DMS53 treated with DMSO at 0.1 percent for 48 hours (cell line): Measurements from ENCODE around the gene FZD1.

Experiments
- DNase-seq: peaks from one replicate; lab custom pipeline; 2025; ENCODE audit not compliant: unreplicated experiment; lab: John Stamatoyannopoulos, UW

The FZD1 gene

DNA sequence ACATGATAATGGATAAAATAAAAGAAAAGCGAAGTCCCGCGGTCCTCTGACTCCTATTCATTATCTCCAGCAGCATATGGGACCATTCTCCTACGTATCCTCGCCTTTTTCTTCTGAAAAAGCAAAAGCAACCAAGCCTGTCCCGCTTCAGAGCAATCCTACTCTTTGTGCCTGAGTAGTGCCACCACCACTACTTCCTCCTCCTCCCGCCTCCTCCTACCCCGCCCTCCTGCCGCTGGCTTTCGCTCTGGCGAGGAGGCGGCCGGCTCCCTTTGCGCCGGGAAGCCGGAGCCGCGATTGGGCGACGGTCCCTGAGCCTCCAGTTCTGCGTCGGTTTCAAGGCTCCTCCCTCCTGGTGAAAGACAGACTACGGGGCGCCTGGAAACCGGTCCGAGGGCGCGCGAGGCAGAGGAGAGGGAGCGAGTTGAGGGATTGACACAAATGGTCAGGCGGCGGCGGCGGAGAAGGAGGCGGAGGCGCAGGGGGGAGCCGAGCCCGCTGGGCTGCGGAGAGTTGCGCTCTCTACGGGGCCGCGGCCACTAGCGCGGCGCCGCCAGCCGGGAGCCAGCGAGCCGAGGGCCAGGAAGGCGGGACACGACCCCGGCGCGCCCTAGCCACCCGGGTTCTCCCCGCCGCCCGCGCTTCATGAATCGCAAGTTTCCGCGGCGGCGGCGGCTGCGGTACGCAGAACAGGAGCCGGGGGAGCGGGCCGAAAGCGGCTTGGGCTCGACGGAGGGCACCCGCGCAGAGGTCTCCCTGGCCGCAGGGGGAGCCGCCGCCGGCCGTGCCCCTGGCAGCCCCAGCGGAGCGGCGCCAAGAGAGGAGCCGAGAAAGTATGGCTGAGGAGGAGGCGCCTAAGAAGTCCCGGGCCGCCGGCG lies at the start of gene FZD1:
Gene FZD1, plus strand, starts transcription at position 388 of the 878 bp plus-strand sequence. Its CDS starts 448 bp downstream, at position 836.
- peak; percentile 98 for DNase-seq

DNA sequence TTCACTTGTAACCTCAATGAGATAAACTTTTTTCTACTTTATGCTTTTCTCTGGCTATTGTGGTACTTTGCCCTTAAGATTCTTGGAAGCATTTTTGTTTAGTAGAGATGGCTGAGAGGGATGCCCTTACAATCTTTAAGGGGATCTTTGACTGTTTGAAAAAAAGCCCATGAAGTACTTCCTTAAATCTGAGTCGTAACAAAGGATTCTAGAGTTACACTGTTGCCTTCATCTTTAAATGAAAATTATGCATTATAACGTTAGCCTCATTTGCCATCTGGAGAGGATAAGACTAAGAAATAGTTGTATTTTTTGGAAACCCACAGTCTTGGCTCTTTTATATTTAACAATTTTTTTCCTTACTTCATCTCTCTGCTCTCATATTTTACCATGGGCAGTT lies 37.8 kb upstream of the FZD1 start:
- DNase-seq, result no peak

DNA sequence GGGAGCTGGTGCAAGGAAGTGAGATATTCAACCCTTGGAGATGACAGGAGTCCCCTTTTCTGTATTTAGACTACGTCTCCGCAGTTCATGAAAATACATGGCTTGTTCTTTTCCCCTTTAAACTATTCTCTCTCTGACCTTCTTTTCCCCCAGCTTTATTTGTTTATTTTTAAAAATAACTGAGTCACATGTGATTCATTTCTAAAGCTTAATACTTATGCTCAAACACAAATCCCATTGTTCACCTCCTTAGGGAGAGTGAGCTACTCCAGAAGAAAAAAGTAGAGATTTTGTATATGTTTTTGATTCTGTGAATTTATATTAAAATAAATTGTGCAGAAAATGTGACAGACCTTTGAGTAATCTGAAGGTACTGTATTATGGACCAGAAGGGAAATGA lies 35.9 kb upstream of the FZD1 start:
- no peak for DNase-seq

DNA sequence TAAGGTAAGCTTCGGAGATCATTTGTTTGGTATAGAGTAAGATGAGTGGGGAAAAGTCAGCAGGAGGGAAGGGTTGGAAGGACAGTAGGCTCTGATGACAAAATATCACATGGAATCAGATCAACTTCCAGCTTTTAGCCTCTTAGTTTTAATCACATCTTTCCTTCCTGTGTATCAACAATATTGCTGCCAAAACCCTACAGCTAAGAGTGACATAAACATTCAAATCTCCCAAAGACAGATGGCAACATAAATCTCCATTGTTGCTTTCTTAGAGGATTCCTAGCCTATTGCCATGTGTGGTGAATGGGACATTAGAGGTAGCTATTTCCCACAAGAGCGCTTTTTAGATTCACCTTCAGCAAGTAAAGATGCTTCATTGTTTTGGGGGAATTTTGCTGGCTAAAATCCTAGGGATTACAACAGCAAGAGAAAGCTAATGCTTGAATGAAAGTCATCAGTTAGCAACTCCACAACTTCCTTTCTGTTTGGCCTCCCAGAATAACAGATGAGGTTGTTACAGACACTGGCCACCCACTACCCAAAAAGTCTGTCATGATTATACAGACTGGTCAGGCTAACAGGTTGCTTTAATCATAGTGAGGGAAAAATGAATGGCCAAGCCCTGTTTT lies 35.2 kb upstream of the FZD1 start:
- no peak for DNase-seq

DNA sequence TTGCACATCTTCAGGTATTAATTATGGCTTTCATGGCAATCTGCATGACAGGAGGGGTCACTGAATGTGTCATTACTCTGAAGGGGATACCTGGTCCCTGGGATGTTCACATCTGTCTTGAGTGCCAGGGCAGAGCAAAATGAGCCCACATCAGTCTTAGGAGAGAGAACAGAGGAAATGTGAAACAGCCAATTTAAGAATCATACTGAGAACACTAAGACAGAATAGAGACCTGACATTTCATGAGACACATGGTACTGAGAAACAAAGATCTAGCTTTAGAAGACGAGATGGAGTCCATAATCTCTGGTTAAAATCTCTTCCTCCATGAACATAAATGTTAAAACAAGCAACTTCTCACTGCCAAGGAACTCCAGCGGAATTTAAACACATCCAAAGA lies 34.1 kb upstream of the FZD1 start:
- DNase-seq, result no peak

DNA sequence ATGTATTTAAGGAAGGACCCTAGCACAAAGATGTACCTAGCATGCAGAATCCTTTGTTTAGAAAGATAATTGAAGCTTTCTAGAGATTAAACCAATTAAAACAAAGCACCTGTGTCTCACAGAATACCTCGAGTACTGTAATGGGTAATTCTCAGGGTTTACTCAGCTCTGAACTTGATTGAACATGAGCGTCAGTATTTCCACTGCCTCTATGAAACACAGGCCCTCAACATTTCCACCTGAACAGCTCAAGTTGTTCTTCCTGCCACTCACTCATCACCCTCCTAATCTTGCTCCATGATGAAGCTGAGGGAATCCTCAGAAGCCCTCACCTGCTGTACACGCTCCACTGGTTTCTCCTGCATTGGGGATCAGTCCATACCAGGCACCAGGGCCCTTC lies 33.7 kb upstream of the FZD1 start:
- no peak for DNase-seq

DNA sequence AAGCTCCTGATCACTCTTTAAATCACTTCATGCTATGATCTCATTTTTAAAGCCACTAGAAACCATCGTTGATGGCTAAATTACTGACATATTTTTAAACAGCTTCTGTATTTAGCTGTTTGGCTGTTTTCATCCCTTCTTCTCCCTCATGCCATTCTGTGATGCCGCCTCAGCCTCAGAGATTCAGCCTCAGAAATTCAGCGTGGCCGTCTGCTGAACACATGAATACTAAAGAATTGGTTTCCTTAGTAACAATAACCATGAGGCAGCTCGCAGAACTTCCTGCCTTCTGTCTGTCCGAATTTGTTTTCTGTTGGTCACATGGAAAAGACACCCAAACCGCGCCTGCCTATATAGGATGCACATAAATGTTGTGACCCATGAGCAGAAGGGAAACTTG lies 31.0 kb upstream of the FZD1 start:
- no peak for DNase-seq

DNA sequence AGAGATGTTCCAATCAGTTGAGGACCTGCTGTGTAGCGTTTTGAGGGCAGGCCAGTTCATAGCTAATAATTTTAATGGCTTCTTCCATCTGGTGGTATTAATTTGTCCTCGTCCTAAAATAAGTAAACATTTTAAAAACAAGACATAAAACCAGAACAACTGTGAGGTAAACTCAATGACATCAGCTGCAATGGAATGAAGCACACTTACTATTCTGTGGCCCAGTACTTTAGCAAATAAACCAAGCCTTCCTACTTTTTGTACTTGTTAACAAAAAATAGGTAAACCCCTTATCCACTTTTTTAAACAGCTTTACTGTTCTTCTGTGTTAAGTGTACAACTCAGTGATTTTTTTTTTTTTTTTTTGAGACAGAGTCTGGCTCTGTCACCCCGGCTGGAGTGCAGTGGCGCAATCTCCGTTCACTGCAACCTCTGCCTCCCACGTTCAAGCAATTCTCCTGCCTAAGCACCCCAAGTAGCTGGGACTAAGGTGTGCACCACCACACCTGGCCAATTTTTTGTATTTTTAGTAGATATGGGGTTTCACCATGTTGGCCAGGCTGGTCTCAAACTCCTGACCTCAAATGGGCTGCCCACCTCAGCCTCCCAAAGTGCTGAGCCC lies 28.9 kb upstream of the FZD1 start:
- DNase-seq, result no peak

DNA sequence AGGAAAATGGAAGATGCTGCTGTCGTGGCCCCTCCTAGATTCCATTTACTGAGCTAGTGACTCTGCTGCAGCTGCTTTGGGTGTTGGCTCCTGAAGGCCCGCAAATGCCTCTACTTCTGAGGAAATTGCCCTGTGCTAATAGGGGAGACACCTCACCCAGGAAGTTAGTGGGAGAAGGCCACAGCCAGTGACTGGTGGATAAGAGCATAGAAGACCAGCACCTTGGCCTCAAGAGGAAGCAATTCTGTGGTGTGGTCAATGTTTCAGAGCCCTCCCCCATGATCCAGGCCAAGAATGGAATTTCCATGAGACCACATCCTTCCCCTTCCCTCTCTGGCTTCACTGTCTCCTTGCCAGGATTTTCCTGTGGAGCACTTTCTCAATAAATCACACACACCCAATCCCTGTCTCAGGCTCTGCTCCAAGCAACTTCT lies 25.0 kb upstream of the FZD1 start:
- no peak for DNase-seq

DNA sequence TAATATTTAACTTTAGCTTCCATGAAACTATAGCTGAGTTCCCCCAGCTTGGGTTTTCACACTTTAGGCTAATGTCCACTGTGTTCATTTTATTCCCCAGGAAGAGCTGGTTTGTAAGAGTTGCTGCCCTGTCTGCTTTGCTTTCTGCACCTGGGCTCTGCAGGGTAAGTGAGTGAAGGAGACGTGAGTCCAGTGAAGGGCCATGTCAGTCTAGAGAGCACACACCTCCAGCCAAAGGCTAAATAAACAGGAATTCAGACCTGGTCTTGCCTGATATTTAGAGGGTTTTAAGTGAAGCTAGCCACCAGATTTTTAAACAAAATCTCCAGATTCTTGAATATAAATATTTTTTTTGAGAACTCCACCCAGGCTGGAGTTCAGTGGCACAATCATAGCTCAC lies 24.5 kb upstream of the FZD1 start:
- DNase-seq, result no peak

DNA sequence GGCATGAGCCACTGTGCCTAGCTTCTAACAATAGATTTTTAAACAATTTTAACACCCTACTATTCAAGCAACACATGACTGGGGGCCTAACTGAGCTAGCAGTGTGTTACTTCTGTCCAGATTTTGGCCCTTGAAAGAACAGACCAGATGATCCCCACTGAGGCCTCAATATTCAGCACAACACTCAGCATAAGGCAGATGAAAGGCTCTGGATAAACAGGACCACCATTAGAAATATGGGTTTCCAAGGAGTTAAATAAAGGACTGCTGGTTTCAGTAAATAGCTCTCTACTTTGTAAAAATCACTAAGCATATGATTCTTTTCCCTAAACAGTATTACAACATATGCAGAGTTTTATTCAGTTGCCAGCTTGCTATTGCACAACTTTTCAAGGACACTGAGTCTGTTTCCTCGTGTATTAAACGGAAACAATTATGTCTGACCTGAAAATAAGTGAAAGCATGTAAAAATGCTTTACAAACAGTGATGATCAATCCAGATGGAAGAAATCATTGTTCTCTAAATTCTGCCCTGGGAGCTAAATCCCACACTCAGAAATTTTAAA lies 23.8 kb upstream of the FZD1 start:
- DNase-seq, result no peak

DNA sequence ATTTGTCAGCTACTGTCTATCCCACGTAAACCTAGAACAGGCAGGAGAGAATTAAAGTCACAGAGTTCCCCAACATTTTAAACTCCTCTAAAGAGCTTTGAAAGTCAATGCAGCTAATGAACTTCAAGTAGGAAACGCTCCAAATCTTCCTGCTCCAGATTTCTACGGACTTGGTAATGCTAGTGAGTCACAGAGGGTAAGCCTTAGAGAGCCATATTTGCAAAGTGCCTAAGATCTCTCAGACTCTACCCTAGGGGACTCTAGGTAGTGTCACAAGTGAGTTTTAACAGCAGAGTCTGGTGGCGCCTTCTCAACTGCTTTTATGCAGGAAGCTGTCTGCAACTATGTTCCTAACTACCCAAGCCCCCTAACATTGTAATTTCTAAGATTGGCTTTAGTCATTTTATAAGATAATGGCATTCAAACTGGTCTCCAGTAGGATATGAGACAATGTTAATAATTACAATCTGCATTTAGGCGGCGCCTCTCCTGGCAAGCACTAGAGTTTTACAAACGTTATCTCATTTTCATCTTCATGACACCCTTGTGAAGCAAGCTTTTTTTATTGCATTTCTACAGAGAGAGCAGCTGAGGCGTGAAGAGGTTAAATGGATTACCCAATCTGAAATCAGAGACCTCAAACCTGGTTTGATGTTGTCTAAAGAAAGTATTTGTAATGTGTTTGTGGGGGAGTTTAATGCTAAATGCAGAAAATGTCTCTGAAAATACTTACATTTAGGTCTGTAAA lies 22.0 kb upstream of the FZD1 start:
- DNase-seq, result peak; percentile 3

DNA sequence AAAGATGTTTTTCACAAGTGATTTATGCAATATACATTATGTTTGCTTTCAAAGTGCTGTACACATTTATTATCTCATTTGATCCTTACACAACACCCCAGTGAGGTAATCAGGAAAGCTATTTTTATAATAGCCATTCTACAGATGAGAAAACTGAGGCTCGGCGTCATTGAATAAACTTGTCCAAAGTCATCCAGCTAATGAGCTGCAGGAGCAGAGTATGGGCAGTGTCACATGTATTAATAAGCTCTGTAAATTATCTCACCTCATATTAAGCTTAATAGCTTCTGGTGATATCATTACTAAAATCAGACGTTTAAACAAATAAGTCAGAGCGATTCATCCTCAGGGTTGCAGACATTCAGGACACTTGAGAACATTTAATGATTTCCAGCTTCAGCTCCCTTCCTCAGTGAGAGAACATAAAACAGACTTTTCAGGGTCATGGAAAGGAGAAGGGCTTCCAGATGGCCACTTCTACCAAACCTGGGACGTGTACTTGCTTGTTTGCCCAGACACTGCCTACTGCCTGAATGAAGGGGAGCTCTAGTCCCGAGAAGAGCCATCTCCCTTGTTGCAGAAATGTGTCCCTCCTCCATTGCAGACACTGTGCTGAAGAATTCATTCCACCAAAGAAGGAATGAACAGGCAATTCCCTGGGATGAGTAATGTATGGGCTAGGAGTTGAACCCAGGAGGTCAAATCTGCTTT lies 20.5 kb upstream of the FZD1 start:
- peak; percentile 74 for DNase-seq

DNA sequence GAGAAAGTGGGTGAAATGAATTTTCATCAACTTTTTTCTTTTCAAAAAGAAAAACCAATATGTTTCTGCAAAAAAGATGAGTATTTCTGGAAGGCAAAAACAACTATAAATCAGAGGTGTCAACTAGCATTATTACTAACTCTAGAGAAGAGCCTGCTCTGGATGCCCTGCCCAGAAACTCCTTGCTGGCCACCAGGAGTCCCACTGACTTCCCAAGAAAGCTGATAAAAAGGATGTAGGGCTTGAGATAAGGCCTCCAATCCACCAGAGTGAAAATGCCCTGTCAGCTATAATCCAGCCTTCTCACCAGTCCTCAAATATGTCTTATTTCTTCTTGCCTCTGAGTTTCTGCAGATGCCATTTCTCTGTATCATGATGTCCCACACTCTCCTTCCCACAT lies 16.7 kb upstream of the FZD1 start:
- no peak for DNase-seq

DNA sequence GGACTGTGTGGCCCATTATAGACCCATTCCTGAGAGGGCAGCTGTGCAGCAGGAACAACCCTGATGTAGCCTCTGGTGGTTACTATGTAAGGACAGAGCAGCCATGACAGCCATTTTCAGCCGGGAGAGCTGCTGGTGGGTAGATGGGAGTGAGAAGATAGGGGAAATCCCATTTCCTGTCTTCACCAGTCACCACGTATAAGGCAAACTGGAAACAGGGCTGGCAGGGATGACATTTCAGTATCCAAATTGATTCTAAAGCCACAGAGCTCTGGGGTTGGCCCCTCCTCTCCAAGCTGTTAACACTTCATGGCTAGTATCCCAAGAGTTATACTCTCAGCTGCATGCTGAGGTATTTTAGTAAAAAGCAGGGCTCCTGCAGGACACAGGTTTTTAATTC lies 15.2 kb upstream of the FZD1 start:
- no peak for DNase-seq

DNA sequence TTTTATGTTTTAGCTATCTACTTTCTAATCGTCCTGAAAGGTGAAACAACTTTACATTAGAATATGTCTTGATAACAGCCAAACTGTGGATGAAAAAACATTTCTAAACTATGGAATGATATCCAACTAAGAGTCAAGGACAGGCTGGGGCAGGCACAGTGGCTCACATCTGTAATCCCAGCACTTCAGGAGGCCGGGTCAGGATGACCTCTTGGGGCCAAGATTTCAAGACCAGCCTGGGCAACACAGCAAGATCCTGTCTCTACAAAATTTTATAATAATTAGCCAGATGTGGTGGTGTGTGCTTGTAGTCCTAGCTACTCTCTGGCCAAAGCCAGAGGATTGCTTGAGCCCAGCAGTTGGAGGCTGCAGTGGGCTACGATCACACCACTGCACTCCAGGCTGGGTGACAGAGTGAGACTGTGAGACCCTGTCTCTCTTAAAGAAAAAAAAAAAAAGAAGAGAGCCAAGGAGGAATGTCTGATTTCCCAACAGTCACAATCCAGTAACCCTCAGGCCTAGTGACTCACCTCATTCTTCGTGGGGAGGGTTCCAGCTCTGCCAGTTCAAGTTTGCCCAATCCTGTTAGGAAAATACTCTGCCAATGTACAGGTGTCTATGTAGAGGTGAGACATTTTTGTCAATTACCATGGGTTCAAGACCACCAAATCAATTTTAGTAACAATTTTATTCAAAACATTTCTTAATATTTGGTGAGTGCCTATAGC lies 14.6 kb upstream of the FZD1 start:
- no peak for DNase-seq

DNA sequence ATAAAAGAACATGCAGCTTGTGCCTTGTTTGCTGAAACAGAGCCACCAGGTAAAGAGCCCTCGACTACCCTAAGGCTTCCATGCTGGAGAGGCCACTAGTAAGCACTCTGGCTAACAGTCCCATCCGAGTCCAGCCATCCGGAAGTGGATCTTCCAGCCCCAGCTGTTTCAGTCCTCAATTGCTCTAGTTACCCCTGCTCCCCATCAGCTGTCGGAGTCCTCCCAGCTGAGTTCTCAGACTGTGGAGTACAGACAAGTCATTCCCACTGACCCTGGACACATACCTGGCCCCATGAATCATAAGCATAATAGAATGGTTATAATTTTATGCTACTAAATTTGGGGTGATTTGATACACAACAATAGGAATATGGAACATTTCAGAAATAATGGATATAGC lies 13.5 kb upstream of the FZD1 start:
- no peak for DNase-seq

DNA sequence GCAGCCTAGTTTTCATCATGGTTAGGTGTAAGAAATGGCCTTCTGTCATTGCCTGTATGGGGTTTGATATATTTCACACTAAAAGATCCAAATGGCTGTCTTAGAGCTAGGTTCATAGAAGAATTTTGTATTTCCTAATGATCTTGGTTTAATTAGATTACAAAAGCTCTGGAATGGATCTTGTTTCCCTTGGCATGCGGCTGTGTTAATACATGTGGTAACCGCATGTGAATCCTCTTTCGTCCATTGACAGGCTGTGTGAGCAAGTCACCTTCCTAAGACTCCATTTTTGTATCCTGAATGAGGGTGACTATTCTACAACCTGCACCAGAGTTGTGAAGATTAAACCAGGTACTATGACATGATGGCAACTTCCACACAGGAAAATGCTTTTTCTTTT lies 12.4 kb upstream of the FZD1 start:
- no peak for DNase-seq

DNA sequence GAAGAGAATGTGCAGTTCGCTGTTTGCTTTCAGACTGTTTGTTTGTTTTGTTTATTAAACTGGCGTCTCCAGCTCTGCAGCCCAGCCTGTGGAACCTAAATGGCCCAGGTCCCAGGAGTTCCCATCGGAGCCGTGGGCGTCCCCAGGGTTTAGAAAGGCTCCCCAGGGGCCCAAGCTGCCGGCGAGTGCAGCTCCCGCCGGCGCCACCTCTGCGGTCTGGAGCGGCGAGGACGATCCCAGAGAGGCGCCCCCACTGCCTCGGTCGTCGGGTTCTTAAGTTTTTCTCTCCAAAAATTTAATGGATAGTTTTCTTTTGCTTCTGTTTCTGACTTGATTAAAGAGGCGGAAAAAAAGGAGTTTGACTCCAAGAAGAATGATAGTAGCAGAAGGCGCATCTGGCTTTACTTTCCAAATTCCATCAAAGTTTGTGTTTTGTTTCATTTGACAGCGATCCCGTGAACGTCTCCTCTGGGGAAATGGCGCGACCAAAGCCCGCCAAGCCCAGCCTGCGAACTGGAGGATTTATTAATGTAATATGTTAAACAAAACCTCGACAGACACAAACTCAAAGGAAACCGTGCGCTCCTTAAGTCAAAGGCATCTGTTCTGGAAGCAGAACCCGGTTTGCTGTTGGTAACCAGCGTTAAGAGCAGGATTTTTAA lies 718 bp upstream of the FZD1 start:
- peak; percentile 45 for DNase-seq
